ENCODE results near the gene B3GALNT2. TPM values are rescaled to one million over a fixed set of nuclear protein-coding genes. Genes with fewer than 3 reads are reported as not detected.
"Not testable (repeated sequence)": the region's sequence is repeated elsewhere in the genome, so short reads cannot be mapped to it uniquely, and the experiment has no call there.

Gene B3GALNT2
- polyA plus RNA-seq, 1 donor (not counting 4 experiments of a cell fraction or from before 2014, with no cell fraction given) = 30.5 TPM

GRCh38 chr1:235545292-235545930 is 41.2 kb upstream of the B3GALNT2 start:
- FAIRE-seq (no peak), DNase-seq (ENCODE audit: low read depth, low spot score) (no peak)
- no peaks in the 10 kb centered on the region for H3K4me1 ChIP-seq (ENCODE audit: control insufficient read depth, extremely low read depth, insufficient read depth, low read length)
- no peaks in the 10 kb centered on the region for H3K36me3 ChIP-seq (ENCODE audit: control insufficient read depth in 2 of 2, extremely low read depth in 1 of 2, insufficient read depth in 2 of 2, low read length in 2 of 2)
- TF ChIP-seq CTCF (optimal IDR thresholded peaks at IDR 0.05 in 1 of 3, IDR thresholded peaks at IDR 0.05 in 1 of 3, conservative IDR thresholded peaks at IDR 0.05 in 1 of 3; ENCODE audit: extremely low read depth in 1 of 3, insufficient read depth in 2 of 3, low read length in 3 of 3) = no peak
- no peak for TF ChIP-seq EZH2 (IDR thresholded peaks at IDR 0.05; ENCODE audit: low read length)
- H4K20me1 ChIP-seq (ENCODE audit: control insufficient read depth, extremely low read depth, insufficient read depth, low read length) = no peaks in the 10 kb centered on the region
- no peak overlapping the region for H3K4me3 ChIP-seq (ENCODE audit: control insufficient read depth in 2 of 3, extremely low read depth in 1 of 3, insufficient read depth in 2 of 3, low read depth in 1 of 3, low read length in 3 of 3)
- H3K79me2 ChIP-seq (ENCODE audit: control insufficient read depth, insufficient read depth, low read length) = no peaks in the 10 kb centered on the region
- H3K4me2 ChIP-seq (ENCODE audit: control insufficient read depth, extremely low read depth, insufficient read depth, low read depth, low read length) = no peak overlapping the region
- no peak overlapping the region for H3K9ac ChIP-seq (ENCODE audit: control insufficient read depth, extremely low read depth, insufficient read depth, low read length)
- no peak overlapping the region for H3K27ac ChIP-seq (ENCODE audit: control insufficient read depth, insufficient read depth, low read length)
- H3K9me1 ChIP-seq (ENCODE audit: control insufficient read depth, extremely low read depth, insufficient read depth, low read length) = no peaks in the 10 kb centered on the region
- H3K27me3 ChIP-seq (ENCODE audit: control insufficient read depth, extremely low read depth, insufficient read depth, low read length) = no peaks in the 10 kb centered on the region
- H3K9me3 ChIP-seq (ENCODE audit: control insufficient read depth, low read depth, low read length) = no peaks in the 10 kb centered on the region
- dilution Hi-C loops (cut with MboI; ENCODE audit: extremely low pct_ligation_motif_present, low sequenced_read_pairs) = no loop called here
- no peak overlapping the region for H2AFZ ChIP-seq (ENCODE audit: control insufficient read depth, low read length)

- H3K9ac ChIP-seq (ENCODE audit: control insufficient read depth, extremely low read depth, insufficient read depth, low read length); H4K20me1 ChIP-seq (ENCODE audit: control insufficient read depth, extremely low read depth, insufficient read depth, low read length); H3K4me1 ChIP-seq (ENCODE audit: control insufficient read depth, extremely low read depth, insufficient read depth, low read length); H3K27ac ChIP-seq (ENCODE audit: control insufficient read depth, insufficient read depth, low read length); H2AFZ ChIP-seq (ENCODE audit: control insufficient read depth, low read length); H3K9me1 ChIP-seq (ENCODE audit: control insufficient read depth, extremely low read depth, insufficient read depth, low read length); DNase-seq (ENCODE audit: low read depth, low spot score); H3K36me3 ChIP-seq (ENCODE audit: control insufficient read depth in 2 of 2, extremely low read depth in 1 of 2, insufficient read depth in 2 of 2, low read length in 2 of 2); H3K4me2 ChIP-seq (ENCODE audit: control insufficient read depth, extremely low read depth, insufficient read depth, low read depth, low read length); H3K27me3 ChIP-seq (ENCODE audit: control insufficient read depth, extremely low read depth, insufficient read depth, low read length); FAIRE-seq; H3K4me3 ChIP-seq (ENCODE audit: control insufficient read depth in 2 of 3, extremely low read depth in 1 of 3, insufficient read depth in 2 of 3, low read depth in 1 of 3, low read length in 3 of 3); H3K9me3 ChIP-seq (ENCODE audit: control insufficient read depth, low read depth, low read length); dilution Hi-C loops (cut with MboI; ENCODE audit: extremely low pct_ligation_motif_present, low sequenced_read_pairs); H3K79me2 ChIP-seq (ENCODE audit: control insufficient read depth, insufficient read depth, low read length): not testable (repeated sequence)
Observed at GRCh38 chr1:235542845-235543244, 38.6 kb upstream of the B3GALNT2 start.
